ENCODE measurements around the gene ZBTB5. TPM values are rescaled to one million over a fixed set of nuclear protein-coding genes. Genes with fewer than 3 reads are reported as not detected.

Gene ZBTB5
- total and polyA plus RNA-seq, 2 of the 13 experiments (the other 11 are each of a cell fraction or from before 2014, with no cell fraction given) = 12.5 to 20.5 TPM

GRCh38 chr9:37422289-37423104 is 42.8 kb downstream of the ZBTB5 start, which contains the start of gene GRHPR (continued):
- peak; percentile 14; the same call in 1 of the 2 replicates for TF ChIP-seq CTCF (CRISPR knock-in tag; IDR thresholded peaks at IDR 0.05)
- TF ChIP-seq SP5 (CRISPR knock-in tag; IDR thresholded peaks at IDR 0.05; ENCODE audit: borderline replicate concordance, low read depth) = peak; percentile 84
- peak; percentile 76 for TF ChIP-seq SALL1 (CRISPR knock-in tag; IDR thresholded peaks at IDR 0.05)
- TF ChIP-seq HNRNPLL (IDR thresholded peaks at IDR 0.05; ENCODE audit: low read depth, low read length, poor library complexity, severe bottlenecking) = peak; percentile 76
- TF ChIP-seq BRCA1 (CRISPR knock-in tag; IDR thresholded peaks at IDR 0.05) = peak; percentile 80; the same call in 1 of the 2 replicates
- TF ChIP-seq ZSCAN21 (CRISPR knock-in tag; IDR thresholded peaks at IDR 0.05; ENCODE audit: borderline replicate concordance) = peak; percentile 84
- TF ChIP-seq ATF3 (CRISPR knock-in tag; IDR thresholded peaks at IDR 0.05) = no peak
- TF ChIP-seq MTA1 (CRISPR knock-in tag; IDR thresholded peaks at IDR 0.05; ENCODE audit: borderline replicate concordance) = 0 out of 2 replicates have a peak, but pooled peaks have one; percentile 89
- peak; percentile 34; the same call in 1 of the 2 replicates for TF ChIP-seq AFF4 (CRISPR knock-in tag; IDR thresholded peaks at IDR 0.05)
- no peak for TF ChIP-seq TRIM24 (CRISPR knock-in tag; IDR thresholded peaks at IDR 0.05)
- TF ChIP-seq CBFB (CRISPR knock-in tag; IDR thresholded peaks at IDR 0.05) = no peak; the same call in none of the 2 replicates
- TF ChIP-seq GTF2F1 (IDR thresholded peaks at IDR 0.05; ENCODE audit: low read length) = no peak
- peak; percentile 70 for TF ChIP-seq ZFP90 (CRISPR knock-in tag; IDR thresholded peaks at IDR 0.05; ENCODE audit: borderline replicate concordance)
- TF ChIP-seq ZNF770 (CRISPR knock-in tag; IDR thresholded peaks at IDR 0.05) = peak; percentile 70
- TF ChIP-seq FOXP4 (CRISPR knock-in tag; IDR thresholded peaks at IDR 0.05) = no peak
- TF ChIP-seq SIX4 (CRISPR knock-in tag; IDR thresholded peaks at IDR 0.05) = peak; percentile 16; the same call in 1 of the 2 replicates
- peak; percentile 56; the same call in 1 of the 2 replicates for TF ChIP-seq NAIF1 (CRISPR knock-in tag; IDR thresholded peaks at IDR 0.05; ENCODE audit: borderline replicate concordance)
- peak; percentile 79; the same call in 1 of the 2 replicates for TF ChIP-seq ZNF563 (CRISPR knock-in tag; IDR thresholded peaks at IDR 0.05)
- TF ChIP-seq HDAC1 (CRISPR knock-in tag; IDR thresholded peaks at IDR 0.05) = peak; percentile 90

All from HepG2 (cell line).